Esophagus squamous epithelium (tissue), 4 donors: Measurements from ENCODE around the gene FBXL20.

ENCODE experiments used
- CTCF ChIP-seq, 6 experiments: fragments of 450-650 bp in 4 of 6; fragments of 200-600 bp in 2 of 6; sonication (generic) in 2 of 6; IDR thresholded peaks; one replicate each; pipeline ENCODE4 v1.5.1; 2016 to 2019; ENCODE audit warnings: antibody characterized with exemption in 6 of 6, mild to moderate bottlenecking in 4 of 6, moderate library complexity in 4 of 6
- POLR2A ChIP-seq, 4 donors: fragments of 450-650 bp; IDR thresholded peaks; one replicate each; pipeline ENCODE4 v1.6.1; 2017; ENCODE audit warnings: antibody characterized with exemption in 4 of 4, mild to moderate bottlenecking in 4 of 4, moderate library complexity in 3 of 4

DNA sequence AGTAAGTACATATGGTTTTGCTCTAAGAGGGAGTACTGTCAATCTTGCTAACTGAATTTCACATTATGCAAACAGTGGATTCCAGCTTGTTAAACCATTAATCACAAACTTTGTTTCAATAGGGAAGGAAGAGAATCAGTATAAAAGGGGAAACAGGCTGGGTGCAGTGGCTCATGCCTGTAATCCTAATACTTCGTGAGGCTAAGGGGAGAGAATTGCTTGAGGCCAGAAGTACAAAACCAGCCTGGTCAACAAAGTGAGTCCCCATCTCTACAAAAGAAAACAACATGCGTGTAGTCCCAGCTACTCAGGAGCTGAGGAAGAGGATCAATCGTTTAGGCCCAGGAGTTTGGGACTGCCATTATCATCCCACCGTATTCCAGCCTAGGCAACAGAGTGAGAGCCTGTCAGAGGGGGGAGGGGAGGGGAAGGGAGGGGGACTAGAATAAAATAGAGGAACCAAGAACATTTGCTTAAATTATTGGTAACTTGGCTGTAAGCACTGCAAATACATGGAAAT is 65.7 kb downstream of the FBXL20 start:
- TF ChIP-seq CTCF (IDR thresholded peaks at IDR 0.05), result no peak
- no peak for TF ChIP-seq POLR2A (IDR thresholded peaks at IDR 0.05)
